Measurements from ENCODE around the gene PRDM16. TPM values are rescaled to one million over a fixed set of nuclear protein-coding genes. Genes with fewer than 3 reads are reported as not detected.

Gene PRDM16
- total and polyA plus RNA-seq, 2 of the 4 experiments (the other 2 are of a cell fraction), result 0.02 TPM; not detected in 1

DNA sequence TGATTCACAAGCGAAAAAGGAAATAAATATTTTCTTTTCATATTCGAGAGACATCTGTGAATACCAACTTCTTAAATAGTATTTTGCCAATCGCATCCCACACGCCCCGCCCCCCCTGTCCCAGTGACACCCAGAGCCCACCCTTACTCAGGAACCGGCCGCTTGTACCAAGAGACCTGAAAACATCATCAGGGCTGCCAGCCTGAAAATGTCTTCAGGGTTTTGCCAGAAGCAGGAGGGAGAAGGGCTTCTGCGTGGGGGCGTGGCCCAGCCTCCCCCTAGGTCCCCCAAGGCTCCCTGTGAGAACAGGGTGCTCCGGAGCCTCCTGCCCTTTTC is 126.4 kb downstream of the PRDM16 start:
- no peak overlapping the region for H2BK15ac ChIP-seq (ENCODE audit: low read depth, low read length)
- dilution Hi-C loops (cut with HindIII; ENCODE audit: low sequenced_read_pairs, unreplicated experiment) (no loop called here), in situ Hi-C loops (cut with MboI; ENCODE audit: low sequenced_read_pairs) (no loop called here), intact Hi-C loops (cut with micrococcal nuclease) (no loop called here)
- no peaks in the 10 kb centered on the region for H3K4me1 ChIP-seq (ENCODE audit: control insufficient read depth, insufficient read depth, low read length)
- no peak overlapping the region for H3K14ac ChIP-seq (replicated peaks; ENCODE audit: low read depth, low read length)
- ChIA-PET CTCF (no interaction called here), POLR2A (ENCODE audit: unreplicated experiment) (no interaction called here)
- no peak overlapping the region for H3K4me2 ChIP-seq (ENCODE audit: low read depth, low read length)
- H2AK5ac ChIP-seq (ENCODE audit: low read depth, low read length), result no peak overlapping the region
- ATAC-seq (ENCODE audit: low read depth), result no peak
- H3K9me3 ChIP-seq (ENCODE audit: control insufficient read depth, insufficient read depth, low read length), result peaks cover 47% of the 10 kb centered on the region
- H4K5ac ChIP-seq (ENCODE audit: low read depth, low read length), result no peak overlapping the region
- no peak overlapping the region for H2BK20ac ChIP-seq (ENCODE audit: low read depth, low read length)
- no peak overlapping the region for H3K56ac ChIP-seq (ENCODE audit: extremely low read depth, insufficient read depth, low read length)
- H4K91ac ChIP-seq (ENCODE audit: insufficient read depth, low read depth, low read length), result no peak overlapping the region
- H3K36me3 ChIP-seq (ENCODE audit: control insufficient read depth, insufficient read depth, low read length), result no peaks in the 10 kb centered on the region
- H3K9me1 ChIP-seq (ENCODE audit: insufficient read depth, low read length), result no peaks in the 10 kb centered on the region
- H3K23ac ChIP-seq (ENCODE audit: low read depth, low read length), result no peak overlapping the region
- no peak overlapping the region for H4K8ac ChIP-seq (ENCODE audit: low read depth in 2 of 2, low read length in 2 of 2)
- TF ChIP-seq CHD1 (IDR thresholded peaks at IDR 0.05; ENCODE audit: low read depth, low read length), result no peak
- TF ChIP-seq POLR2A (IDR thresholded peaks at IDR 0.05; ENCODE audit: low read depth, low read length), result no peak
- TF ChIP-seq CTCF (conservative IDR thresholded peaks at IDR 0.05; ENCODE audit: low read depth, low read length), result no peak
- TF ChIP-seq ELK1 (IDR thresholded peaks at IDR 0.05; ENCODE audit: borderline replicate concordance, low read depth, low read length), result no peak
- TF ChIP-seq MAFK (IDR thresholded peaks at IDR 0.05; ENCODE audit: low read depth, low read length), result no peak
- TF ChIP-seq, protein P1, sequence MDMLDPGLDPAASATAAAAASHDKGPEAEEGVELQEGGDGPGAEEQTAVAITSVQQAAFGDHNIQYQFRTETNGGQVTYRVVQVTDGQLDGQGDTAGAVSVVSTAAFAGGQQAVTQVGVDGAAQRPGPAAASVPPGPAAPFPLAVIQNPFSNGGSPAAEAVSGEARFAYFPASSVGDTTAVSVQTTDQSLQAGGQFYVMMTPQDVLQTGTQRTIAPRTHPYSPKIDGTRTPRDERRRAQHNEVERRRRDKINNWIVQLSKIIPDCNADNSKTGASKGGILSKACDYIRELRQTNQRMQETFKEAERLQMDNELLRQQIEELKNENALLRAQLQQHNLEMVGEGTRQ (IDR thresholded peaks at IDR 0.05; ENCODE audit: low read depth, low read length), result no peak
- TF ChIP-seq CEBPB (IDR thresholded peaks at IDR 0.05; ENCODE audit: low read depth, low read length), result no peak
- no peak for TF ChIP-seq RCOR1 (IDR thresholded peaks at IDR 0.05; ENCODE audit: insufficient replicate concordance, low read length)
- TF ChIP-seq FOS (IDR thresholded peaks at IDR 0.05; ENCODE audit: low read depth, low read length), result no peak
- no peak for TF ChIP-seq MAZ (IDR thresholded peaks at IDR 0.05; ENCODE audit: borderline replicate concordance, low read depth, low read length)
- no peak for TF ChIP-seq MXI1 (IDR thresholded peaks at IDR 0.05; ENCODE audit: borderline replicate concordance, low read depth, low read length)
- no peak for TF ChIP-seq BHLHE40 (IDR thresholded peaks at IDR 0.05; ENCODE audit: low read depth, low read length)
- no peak for TF ChIP-seq RFX5 (IDR thresholded peaks at IDR 0.05; ENCODE audit: low read depth, low read length)
- TF ChIP-seq NFE2L2 (IDR thresholded peaks at IDR 0.05; ENCODE audit: low read depth, low read length), result no peak
- no peak for TF ChIP-seq SMC3 (IDR thresholded peaks at IDR 0.05; ENCODE audit: low read depth, low read length)
- no peak for TF ChIP-seq RAD21 (IDR thresholded peaks at IDR 0.05; ENCODE audit: low read length)
- H3K4me3 ChIP-seq (ENCODE audit: insufficient read depth, low read depth, low read length), result no peak overlapping the region
- H2AFZ ChIP-seq (replicated peaks; ENCODE audit: low read length, poor library complexity), result no peak overlapping the region
- no CpG with 5 or more reads among the region's 10 CpGs for WGBS, 2 experiments (ENCODE audit: extremely low coverage in 2 of 2, insufficient read length in 1 of 2)
- H3K9ac ChIP-seq (ENCODE audit: low read depth, low read length), result no peak overlapping the region
- no peak overlapping the region for H3K18ac ChIP-seq (ENCODE audit: low read depth, low read length)
- no peak overlapping the region for H2BK5ac ChIP-seq (ENCODE audit: low read depth, low read length, poor library complexity, severe bottlenecking)
- no peaks in the 10 kb centered on the region for H4K20me1 ChIP-seq (ENCODE audit: insufficient read depth, low read length)
- BruUV-seq (replicated peaks), result no TSS peak
- no peaks in the 10 kb centered on the region for H3K79me1 ChIP-seq (ENCODE audit: low read depth in 1 of 2, low read length in 2 of 2)
- no peaks in the 10 kb centered on the region for H3K27me3 ChIP-seq (ENCODE audit: control insufficient read depth, insufficient read depth, low read length)
- H3K4ac ChIP-seq (ENCODE audit: low read depth, low read length), result no peak overlapping the region
- no peak overlapping the region for H2AK9ac ChIP-seq (replicated peaks; ENCODE audit: low read depth, low read length, poor library complexity)
- no peak overlapping the region for H3K27ac ChIP-seq (ENCODE audit: insufficient read depth, low read length)
- no peak for DNase-seq
- no peak overlapping the region for H2BK120ac ChIP-seq (ENCODE audit: low read depth, low read length)
